Epithelial cell of esophagus (primary cell): ENCODE data around the gene RAD18.

Experiments
- DNase-seq: peaks from one replicate; pipeline ENCODE4 v3.0.0; 2010; ENCODE audit warnings: low read depth
- H3K4me3 ChIP-seq: 2 replicates; pipeline ENCODE4 v1.5.1; 2011; ENCODE audit warnings: mild to moderate bottlenecking, low read length, control low read depth
- TF ChIP-seq, protein P1 (sequence below): IDR thresholded peaks from 2 replicates; pipeline ENCODE4 v1.5.1; 2011; ENCODE audit warnings: low read depth, mild to moderate bottlenecking, low read length, control low read depth, inconsistent platforms; ENCODE audit not compliant: insufficient read depth; ENCODE audit errors: missing control alignments

The RAD18 gene

DNA sequence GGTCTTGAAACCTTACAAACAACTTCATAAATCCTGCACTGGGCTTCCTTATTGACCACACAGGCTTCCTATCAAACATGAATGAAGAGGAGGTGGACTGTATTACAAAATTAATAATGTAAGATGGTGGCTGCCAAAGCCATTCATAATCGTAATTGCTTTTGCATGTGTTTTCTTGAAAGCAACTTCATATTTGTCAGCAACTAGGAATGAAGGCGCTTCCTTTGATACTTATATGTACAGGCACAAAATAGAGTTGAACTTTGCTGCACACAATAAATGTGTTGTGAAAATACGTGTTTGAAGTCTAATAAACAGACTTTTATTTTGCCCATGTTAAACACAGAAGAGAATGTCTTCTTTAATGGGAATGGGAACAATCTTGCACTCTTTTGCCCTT lies 121.8 kb downstream of the RAD18 start:
- DNase-seq: no peak
- TF ChIP-seq, protein P1, sequence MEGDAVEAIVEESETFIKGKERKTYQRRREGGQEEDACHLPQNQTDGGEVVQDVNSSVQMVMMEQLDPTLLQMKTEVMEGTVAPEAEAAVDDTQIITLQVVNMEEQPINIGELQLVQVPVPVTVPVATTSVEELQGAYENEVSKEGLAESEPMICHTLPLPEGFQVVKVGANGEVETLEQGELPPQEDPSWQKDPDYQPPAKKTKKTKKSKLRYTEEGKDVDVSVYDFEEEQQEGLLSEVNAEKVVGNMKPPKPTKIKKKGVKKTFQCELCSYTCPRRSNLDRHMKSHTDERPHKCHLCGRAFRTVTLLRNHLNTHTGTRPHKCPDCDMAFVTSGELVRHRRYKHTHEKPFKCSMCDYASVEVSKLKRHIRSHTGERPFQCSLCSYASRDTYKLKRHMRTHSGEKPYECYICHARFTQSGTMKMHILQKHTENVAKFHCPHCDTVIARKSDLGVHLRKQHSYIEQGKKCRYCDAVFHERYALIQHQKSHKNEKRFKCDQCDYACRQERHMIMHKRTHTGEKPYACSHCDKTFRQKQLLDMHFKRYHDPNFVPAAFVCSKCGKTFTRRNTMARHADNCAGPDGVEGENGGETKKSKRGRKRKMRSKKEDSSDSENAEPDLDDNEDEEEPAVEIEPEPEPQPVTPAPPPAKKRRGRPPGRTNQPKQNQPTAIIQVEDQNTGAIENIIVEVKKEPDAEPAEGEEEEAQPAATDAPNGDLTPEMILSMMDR: no peak
- no peak overlapping the region for H3K4me3 ChIP-seq

DNA sequence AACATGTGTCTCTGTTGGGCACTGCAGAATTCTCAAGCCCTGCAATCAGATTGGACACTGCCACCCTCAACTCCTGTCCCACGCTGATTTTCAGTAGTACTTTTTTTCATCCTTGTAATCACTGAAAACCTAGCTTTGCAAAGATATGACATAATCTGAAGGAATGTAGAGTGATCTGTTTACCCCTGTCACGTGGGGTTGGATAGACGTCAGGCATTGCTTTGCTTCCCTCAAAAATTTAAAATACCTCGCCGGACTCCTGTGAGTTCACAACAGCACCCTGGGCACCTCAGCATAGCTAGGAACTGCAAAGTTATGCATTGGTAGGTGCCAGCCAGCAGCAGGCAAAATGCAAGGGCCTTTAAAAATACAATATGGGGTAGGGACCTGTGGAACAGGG lies 122.7 kb downstream of the RAD18 start:
- DNase-seq: peak; percentile 49
- TF ChIP-seq, protein P1: no peak
- no peak overlapping the region for H3K4me3 ChIP-seq

DNA sequence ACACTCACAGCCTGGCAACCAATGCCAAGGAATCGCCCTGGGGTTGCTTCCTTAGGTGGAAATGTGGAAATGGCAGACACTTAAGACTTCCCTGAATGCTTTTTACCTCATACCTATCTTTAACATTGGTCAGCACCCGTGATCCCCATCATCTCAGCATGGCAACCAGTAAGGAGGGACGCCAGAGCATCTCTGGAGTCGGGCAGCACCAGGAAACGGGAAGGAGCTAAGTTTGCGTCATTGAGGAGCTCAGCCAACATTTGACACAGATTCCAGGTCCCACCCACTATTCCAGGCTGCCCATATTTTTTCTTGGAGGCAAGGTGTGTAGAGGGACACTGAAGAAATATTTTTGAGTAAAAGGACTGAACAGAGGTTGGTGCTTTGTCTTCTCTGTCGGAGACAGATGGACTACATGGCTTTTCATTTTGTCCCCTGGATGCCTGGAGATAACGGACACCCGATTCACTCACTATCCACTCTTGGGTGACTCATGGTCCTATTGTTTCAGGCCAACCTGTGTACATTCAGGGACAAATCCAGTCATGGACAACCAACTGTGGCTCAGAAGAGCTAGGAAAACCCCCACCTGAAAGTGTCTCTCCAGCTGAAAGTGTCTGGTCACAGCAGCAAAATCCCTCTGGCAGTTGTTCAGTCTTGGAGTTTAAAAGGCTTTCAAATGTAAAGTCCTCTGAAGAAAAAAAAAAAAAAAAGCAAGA lies 123.5 kb downstream of the RAD18 start:
- DNase-seq: peak; percentile 33
- TF ChIP-seq, protein P1: no peak
- H3K4me3 ChIP-seq: no peak overlapping the region

DNA sequence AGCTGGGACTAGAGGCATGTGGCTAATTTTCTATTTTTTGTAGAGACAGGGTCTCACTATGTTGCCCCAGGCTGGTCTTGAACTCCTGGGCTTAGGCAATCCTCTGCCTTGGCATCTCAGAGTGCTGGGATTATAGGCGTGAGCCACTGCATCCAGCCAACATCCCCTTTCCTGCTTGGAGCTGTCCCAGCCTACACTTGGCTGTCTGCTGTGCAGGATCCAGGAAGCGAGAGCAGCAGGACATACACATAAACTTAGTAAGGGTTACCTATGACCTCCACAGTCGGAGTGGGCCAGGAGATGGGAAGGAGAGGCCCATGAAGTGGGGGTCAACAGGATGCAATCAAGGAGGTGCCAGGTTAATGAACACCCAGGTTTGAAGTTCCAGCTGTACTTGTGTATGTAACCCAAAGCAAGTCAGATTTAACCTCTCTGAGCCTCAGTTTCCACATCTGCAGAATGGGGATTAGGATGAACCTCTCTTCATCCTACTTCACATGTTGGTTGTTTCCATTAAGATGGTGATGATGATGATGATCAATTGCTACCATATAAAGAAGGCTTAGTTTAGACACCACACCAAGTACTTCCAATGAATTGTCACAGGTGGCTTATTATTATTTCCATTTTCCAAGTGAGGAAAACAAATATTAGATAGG lies 124.4 kb downstream of the RAD18 start:
- no peak overlapping the region for H3K4me3 ChIP-seq
- TF ChIP-seq, protein P1: no peak
- DNase-seq: no peak

DNA sequence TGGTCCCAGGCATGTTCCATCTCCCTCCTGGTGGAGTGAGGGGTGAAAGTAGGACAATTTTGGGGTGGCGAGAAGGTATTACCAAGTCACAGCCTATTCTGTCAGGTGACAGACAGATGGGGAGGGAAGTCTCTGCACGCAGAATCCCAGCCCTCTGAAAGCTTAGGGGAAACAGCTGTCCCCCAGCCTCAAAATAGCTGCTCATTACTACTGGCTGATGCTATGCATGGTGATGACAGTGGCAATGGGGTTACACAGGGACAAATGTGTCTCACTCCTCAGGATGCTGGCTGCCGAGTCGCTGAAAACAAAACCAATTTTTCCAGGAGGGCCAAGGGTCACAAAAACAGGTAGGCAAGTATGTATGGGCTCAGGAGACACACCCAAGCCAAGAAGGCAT lies 125.0 kb downstream of the RAD18 start:
- H3K4me3 ChIP-seq: no peak overlapping the region
- DNase-seq: no peak
- TF ChIP-seq, protein P1: no peak

DNA sequence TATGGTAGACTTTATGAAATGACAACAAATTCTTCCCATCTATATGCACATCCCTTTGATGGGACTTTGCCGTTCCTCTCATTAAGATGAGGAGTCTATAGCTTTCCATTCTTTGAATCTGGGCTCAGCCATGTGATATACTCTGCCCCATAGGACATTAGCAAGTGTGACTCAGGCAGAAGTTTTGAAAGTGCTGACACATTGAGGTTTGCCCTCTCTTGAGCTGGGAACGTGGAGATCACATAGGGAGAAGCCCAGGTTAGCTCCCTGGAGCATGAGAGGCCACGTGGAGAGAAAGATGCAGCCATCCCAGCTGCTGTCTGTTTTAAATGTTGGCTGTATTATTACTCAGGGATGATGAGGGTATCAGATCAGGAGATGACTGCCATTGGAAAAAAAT lies 126.1 kb downstream of the RAD18 start:
- peak; percentile 84 for DNase-seq
- TF ChIP-seq, protein P1: no peak
- no peak overlapping the region for H3K4me3 ChIP-seq
